Measurements from ENCODE around the gene SOAT2.

The SOAT2 gene

DNA sequence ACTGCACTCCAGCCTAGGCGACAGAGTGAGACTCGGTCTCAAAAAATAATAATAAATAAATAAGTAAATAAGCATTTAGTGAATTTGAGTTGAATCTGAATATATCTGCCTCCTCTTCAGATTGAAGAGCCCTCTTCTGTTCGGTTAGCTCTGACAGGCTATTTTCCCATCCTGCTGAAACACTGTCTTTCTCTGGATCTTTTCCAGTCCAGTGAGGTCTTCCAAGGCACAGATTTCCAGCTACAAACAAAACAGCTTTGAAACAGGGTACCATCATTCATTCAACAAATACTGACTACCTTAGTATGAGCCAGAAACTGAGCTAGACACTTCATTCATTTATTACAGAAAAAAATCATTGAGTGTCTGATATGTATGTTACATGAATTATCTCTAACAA lies 16.9 kb upstream of the SOAT2 start:
- TF ChIP-seq, protein P1, sequence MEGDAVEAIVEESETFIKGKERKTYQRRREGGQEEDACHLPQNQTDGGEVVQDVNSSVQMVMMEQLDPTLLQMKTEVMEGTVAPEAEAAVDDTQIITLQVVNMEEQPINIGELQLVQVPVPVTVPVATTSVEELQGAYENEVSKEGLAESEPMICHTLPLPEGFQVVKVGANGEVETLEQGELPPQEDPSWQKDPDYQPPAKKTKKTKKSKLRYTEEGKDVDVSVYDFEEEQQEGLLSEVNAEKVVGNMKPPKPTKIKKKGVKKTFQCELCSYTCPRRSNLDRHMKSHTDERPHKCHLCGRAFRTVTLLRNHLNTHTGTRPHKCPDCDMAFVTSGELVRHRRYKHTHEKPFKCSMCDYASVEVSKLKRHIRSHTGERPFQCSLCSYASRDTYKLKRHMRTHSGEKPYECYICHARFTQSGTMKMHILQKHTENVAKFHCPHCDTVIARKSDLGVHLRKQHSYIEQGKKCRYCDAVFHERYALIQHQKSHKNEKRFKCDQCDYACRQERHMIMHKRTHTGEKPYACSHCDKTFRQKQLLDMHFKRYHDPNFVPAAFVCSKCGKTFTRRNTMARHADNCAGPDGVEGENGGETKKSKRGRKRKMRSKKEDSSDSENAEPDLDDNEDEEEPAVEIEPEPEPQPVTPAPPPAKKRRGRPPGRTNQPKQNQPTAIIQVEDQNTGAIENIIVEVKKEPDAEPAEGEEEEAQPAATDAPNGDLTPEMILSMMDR (IDR thresholded peaks at IDR 0.05), result no peak

DNA sequence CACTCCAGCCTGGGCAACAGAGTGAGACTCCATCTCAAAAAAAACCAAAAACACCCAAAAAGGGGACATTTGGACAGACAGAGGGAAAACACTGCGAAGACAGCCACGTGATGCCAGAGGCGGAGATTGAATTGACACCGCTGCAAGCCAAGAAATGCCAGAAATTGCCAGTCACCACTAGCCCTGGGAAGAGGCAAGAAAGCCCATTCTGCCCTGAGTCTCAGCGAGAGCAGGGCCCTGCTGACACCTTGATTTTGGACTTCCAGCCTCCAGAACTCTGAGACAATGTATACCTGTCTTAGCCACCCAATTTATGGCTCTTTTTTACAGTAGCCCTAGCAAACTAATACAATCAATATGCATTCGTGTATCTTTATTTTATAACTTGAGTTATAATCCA lies 13.2 kb upstream of the SOAT2 start:
- TF ChIP-seq, protein P1 (IDR thresholded peaks at IDR 0.05), result no peak

DNA sequence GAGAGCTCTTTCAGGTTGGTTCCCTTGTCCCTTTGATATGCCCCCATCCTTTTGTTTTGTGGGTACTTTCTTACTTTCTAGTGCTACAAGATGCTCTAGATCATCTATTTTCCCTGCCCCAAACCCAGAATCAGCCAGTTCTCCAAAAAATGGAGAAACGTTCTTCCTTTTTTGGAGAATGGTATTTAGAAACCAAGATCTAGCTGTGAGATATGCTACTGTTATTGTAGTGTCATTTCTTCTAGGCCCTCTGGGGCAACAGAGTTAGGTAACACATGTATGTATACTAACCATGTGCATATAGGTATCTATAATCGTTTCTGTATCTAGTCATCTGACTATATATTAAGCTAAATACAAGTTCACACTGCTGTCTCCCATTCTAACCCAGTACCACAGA lies 12.7 kb upstream of the SOAT2 start:
- TF ChIP-seq, protein P1 (IDR thresholded peaks at IDR 0.05), result no peak

DNA sequence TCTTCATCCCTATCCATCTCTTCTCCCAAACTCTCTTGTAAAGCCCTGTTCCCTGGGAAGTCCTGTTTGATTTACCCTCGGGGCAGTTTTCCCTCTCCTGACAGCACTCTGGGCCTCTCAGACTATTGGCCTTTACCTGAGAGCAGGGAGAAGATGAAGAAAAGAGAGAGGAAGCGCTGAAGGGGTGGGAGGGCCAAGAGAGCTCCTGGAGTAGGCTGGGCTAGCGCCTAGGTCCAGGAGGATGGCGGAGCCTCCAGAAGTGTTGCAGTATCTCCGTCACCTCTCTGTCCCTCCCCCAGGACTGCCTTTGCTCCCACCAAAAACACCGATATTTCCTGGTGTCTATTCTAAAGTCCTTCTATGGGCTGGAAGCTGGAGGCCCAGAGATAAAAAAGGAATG lies 11.5 kb upstream of the SOAT2 start:
- TF ChIP-seq, protein P1 (IDR thresholded peaks at IDR 0.05), result no peak

DNA sequence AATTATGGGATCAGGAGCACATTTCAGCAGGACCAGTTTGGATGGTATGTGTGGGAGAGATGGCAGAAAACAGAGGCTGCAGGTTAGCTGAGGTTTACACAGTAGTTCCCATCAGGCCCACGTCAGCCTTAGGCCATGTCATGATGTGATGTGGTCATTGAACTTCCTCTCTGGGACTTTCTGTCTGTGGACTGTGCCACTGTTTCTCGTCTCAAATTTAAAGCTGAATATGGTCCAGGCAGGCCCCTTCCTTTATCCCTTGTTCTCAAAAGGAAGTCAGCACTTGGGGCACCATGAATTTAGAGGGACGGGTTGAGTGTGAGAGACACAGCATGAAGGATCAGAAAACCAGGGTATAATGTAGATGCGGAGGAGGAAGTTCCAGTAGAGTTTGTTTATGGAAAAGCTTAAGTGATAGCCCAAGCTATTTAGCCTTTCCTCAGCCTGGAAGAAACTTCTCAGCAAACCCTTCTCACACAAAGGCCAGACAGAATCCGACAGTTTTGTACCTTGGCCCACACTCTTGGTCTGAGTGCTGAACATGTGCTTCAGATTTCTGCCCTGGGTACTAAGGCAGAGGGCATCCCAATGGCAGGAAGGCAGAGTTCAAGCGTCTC lies 9.4 kb upstream of the SOAT2 start:
- TF ChIP-seq, protein P1 (IDR thresholded peaks at IDR 0.05), result no peak

DNA sequence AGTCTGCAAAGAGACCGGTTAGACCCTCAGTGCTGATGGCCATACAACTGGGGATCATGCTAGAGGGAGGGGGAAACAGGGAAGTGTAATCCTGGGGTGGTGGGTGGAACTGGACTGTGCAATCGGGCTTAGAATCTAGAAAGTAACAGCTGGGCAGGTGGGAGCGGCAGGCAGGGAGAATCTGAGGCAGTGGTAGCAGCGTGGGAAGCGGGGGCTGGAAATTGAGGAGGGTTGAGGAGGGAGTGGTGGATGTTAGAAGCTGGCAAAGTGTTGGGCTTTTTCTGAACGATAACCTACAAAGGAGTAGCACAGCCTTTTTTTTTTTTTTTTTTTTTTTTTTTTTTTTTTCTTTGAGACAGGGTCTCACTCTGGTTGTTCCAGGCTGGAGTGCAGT lies 8.9 kb upstream of the SOAT2 start:
- TF ChIP-seq, protein P1 (IDR thresholded peaks at IDR 0.05), result no peak

DNA sequence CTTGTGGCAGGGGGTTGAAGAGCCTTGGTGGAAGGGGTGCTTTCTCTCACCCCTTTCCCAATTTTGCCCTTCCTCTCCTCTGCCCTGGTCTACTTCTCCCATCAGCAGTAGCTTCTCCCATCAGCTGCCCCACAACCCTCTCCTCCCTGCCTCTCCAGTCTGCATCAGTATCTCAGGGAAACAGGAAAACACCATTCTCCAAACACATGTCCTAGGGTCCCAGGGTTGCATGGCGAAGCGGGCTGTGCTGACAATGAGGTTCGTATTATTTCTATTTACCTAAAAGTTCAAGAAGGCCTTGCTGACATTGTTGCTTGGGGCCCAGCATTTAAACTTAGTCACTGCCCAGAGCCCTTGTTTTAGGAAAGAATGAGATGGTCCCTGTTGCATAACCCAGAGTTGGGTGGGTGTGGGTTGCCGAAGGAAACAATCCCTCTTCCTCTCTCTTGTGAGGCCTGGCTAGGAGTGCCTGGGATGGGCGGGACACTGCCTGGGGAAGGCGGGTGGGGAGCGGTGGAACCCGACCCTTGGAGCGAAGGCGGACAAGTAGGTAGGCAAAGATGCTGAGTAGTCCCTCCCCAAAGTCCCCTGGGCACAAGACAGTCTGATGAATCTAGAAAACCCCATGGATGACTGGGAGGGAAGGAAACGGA lies 7.1 kb upstream of the SOAT2 start:
- TF ChIP-seq, protein P1 (IDR thresholded peaks at IDR 0.05), result no peak
